NB4 (cell line): ENCODE measurements around the gene PSMD4.

Source experiments
- POLR2A ChIP-seq: IDR thresholded peaks from 2 replicates; pipeline ENCODE4 v1.6.1; 2011; ENCODE audit warnings: mild to moderate bottlenecking; ENCODE audit not compliant: insufficient read length; ENCODE audit errors: extremely low read depth
- TF ChIP-seq, protein P1 (sequence below): IDR thresholded peaks from one replicate; pipeline ENCODE4 v1.5.1; 2012; ENCODE audit warnings: low read depth, low read length

DNA sequence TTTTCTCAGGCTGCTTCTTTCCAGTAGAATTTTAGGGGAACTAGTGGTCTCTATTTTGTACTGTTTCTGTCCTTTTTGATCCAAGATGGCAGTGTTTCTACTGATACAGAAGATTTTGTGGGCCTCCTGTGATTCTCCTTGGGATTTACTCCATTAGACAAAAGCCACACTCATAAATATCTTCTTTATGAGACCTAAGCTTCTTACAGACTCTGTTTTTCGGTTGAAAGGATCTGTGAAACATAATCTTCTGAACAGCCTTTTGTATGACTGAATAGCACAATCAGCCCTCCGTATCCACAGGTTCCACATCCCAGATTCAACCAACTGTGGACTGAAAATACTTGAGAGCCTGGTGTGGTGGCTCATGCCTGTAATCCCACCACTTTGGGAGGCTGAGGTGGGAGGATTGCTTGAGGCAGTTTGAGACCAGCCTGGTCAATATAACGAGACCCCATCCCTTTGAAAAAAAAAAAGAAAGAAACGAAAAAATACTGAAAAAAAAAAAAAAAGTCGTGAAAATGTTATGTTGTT is 10.8 kb upstream of the PSMD4 start:
- TF ChIP-seq, protein P1, sequence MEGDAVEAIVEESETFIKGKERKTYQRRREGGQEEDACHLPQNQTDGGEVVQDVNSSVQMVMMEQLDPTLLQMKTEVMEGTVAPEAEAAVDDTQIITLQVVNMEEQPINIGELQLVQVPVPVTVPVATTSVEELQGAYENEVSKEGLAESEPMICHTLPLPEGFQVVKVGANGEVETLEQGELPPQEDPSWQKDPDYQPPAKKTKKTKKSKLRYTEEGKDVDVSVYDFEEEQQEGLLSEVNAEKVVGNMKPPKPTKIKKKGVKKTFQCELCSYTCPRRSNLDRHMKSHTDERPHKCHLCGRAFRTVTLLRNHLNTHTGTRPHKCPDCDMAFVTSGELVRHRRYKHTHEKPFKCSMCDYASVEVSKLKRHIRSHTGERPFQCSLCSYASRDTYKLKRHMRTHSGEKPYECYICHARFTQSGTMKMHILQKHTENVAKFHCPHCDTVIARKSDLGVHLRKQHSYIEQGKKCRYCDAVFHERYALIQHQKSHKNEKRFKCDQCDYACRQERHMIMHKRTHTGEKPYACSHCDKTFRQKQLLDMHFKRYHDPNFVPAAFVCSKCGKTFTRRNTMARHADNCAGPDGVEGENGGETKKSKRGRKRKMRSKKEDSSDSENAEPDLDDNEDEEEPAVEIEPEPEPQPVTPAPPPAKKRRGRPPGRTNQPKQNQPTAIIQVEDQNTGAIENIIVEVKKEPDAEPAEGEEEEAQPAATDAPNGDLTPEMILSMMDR, result no peak
- no peak for TF ChIP-seq POLR2A
